GM19238 (cell line): ENCODE results near the gene OSBPL9.
"Not testable (repeated sequence)": the region's sequence is repeated elsewhere in the genome, so short reads cannot be mapped to it uniquely, and the experiment has no call there.

ENCODE experiments used
- DNase-seq: peaks from one replicate; pipeline ENCODE4 v3.0.0; 2011; ENCODE audit warnings: low spot score; ENCODE audit not compliant: insufficient read length

Gene OSBPL9

GRCh38 chr1:51635615-51636014 lies 18.7 kb downstream of the OSBPL9 start:
- no peak for DNase-seq

GRCh38 chr1:51636191-51636590 lies 19.3 kb downstream of the OSBPL9 start:
- DNase-seq: no peak

GRCh38 chr1:51636764-51637522 lies 20.1 kb downstream of the OSBPL9 start:
- no peak for DNase-seq

- DNase-seq: no peak
Observed at GRCh38 chr1:51638350-51638749, 21.5 kb downstream of the OSBPL9 start.

GRCh38 chr1:51639694-51640093 lies 22.8 kb downstream of the OSBPL9 start:
- DNase-seq: no peak

- no peak for DNase-seq
Observed at GRCh38 chr1:51641096-51641495, 24.2 kb downstream of the OSBPL9 start.

GRCh38 chr1:51642739-51643142 lies 25.8 kb downstream of the OSBPL9 start:
- DNase-seq: no peak

GRCh38 chr1:51643362-51643761 lies 26.5 kb downstream of the OSBPL9 start:
- no peak for DNase-seq

- no peak for DNase-seq
Observed at GRCh38 chr1:51644020-51644419, 27.1 kb downstream of the OSBPL9 start.

GRCh38 chr1:51644533-51645197 lies 27.8 kb downstream of the OSBPL9 start:
- no peak for DNase-seq

- DNase-seq: not testable (repeated sequence)
Observed at GRCh38 chr1:51646592-51646991, 29.7 kb downstream of the OSBPL9 start.

GRCh38 chr1:51648180-51649109 lies 31.6 kb downstream of the OSBPL9 start:
- DNase-seq: no peak

GRCh38 chr1:51649593-51650091 lies 32.8 kb downstream of the OSBPL9 start:
- DNase-seq: no peak

- DNase-seq: no peak
Observed at GRCh38 chr1:51650198-51650597, 33.3 kb downstream of the OSBPL9 start.

- DNase-seq: no peak
Observed at GRCh38 chr1:51651552-51651942, 34.7 kb downstream of the OSBPL9 start.

- no peak for DNase-seq
Observed at GRCh38 chr1:51652599-51652998, 35.7 kb downstream of the OSBPL9 start.

GRCh38 chr1:51653127-51653526 lies 36.2 kb downstream of the OSBPL9 start:
- no peak for DNase-seq

- DNase-seq: no peak
Observed at GRCh38 chr1:51654000-51654399, 37.1 kb downstream of the OSBPL9 start.

- no peak for DNase-seq
Observed at GRCh38 chr1:51656374-51656773, 39.5 kb downstream of the OSBPL9 start.

GRCh38 chr1:51660580-51660979 lies 43.7 kb downstream of the OSBPL9 start:
- no peak for DNase-seq

GRCh38 chr1:51661081-51661518 lies 44.2 kb downstream of the OSBPL9 start:
- DNase-seq: no peak

- no peak for DNase-seq
Observed at GRCh38 chr1:51663105-51663504, 46.2 kb downstream of the OSBPL9 start.
